ENCODE measurements around the gene DRC7. TPM values are rescaled to one million over a fixed set of nuclear protein-coding genes. Genes with fewer than 3 reads are reported as not detected.
"Not testable (repeated sequence)": the region's sequence is repeated elsewhere in the genome, so short reads cannot be mapped to it uniquely, and the experiment has no call there.

DRC7 gene
- total RNA-seq, 1 experiment from 2014 or later, result not detected

GRCh38 chr16:57658878-57659674, 35.5 kb upstream of the DRC7 start:
- DNase-seq (ENCODE audit: extremely low read depth, low read depth), result no peak

- no peak for DNase-seq (ENCODE audit: extremely low read depth, low read depth)
These were observed 33.7 kb upstream of the DRC7 start for GRCh38 chr16:57660715-57661463.

- no peak for DNase-seq (ENCODE audit: extremely low read depth, low read depth)
These were observed 33.1 kb upstream of the DRC7 start for GRCh38 chr16:57661510-57661909.

DNA sequence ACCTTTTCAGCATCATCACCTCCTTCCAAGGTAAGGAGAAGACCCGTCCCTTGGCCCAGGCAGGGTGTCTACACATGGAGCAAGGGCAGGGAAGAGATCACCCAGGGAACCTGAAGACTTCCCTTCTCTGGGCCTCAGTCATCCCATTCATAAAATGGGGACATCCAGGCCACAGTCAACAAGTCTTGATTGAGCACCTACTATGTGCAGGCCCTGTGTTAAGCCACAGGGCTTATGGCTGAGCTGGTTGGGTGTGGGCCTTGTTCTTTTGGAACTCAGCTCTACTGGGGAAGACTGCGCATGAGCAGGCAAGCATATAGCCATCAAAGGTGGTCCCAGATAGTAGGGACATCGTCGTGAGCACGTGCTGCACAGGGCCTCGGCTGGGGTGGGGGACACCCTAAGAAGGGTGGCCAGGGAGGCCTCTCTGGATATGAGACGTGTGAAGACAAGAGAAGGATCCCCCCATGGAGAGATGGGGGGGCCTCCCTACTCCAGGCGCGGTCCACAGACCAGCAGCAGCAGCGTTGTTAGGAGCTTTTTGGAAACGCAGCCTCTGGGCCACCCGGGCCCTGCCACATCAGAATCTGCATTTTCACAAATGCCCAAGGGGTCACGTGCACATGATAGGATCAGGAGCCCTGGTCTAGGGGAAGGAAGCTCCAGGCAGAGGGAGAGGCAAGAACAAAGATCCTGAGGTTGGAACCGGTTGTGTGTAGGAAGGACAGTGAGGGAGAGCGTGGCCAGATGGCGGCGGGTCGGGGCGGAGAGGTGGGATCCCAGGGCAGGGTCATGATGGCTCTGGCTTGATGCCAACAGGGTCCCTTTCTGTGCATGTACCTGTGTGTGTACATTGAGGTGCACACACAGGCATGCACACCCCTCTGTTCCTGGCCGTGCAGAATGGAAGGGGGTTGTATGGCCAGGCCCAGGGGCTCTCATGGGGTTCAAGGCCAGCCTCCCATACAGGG, 32.4 kb upstream of the DRC7 start:
- no peak for DNase-seq (ENCODE audit: extremely low read depth, low read depth)

GRCh38 chr16:57663436-57663835, 31.2 kb upstream of the DRC7 start:
- DNase-seq (ENCODE audit: extremely low read depth, low read depth), result no peak

DNA sequence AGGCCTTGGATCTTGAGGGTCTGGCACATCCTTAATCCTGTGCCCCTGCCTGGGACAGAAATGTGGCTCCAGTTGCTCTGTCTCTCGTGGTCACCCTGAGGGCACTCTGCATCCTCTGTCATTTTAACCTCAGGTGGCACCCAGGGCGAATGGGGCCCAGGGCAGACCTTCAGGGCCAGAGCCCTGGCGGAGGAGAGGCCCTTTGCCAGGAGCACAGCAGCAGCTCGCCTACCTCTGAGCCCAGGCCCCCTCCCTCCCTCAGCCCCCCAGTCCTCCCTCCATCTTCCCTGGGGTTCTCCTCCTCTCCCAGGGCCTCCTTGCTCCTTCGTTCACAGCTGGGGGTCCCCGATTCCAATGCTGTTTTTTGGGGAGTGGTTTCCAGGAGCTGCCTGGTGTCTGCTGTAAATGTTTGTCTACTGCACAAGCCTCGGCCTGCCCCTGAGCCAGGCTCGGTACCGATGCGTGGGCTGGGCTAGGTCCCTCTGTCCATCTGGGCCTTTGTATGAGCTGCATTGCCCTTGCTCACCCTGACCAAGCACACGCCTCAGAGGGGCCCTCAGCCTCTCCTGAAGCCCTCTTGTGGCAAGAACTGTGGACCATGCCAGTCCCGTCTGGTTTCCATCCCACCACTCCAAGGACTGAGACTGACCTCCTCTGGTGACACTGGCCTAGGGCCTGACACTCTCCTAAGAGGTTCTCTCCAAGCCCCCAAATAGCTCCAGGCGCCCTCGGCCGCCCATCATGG, 30.5 kb upstream of the DRC7 start:
- no peak for DNase-seq (ENCODE audit: extremely low read depth, low read depth)

DNA sequence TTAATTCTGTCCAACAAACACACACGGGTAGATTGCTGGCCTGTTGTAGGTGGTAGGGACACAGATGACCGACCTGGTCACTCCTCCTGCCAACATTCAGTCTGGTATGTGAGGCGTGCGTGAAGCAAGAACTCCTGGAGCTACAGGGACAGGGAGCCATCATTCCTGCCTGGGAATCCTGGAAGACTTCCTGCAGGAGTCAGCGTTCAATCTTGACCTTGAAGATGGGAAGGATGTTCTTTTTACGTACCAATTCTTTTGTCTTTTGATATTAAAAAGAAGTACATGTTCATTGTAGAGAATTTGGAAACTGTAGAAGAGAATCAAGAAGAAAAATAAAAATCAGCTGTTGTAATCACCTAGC, 30.0 kb upstream of the DRC7 start:
- no peak for DNase-seq (ENCODE audit: extremely low read depth, low read depth)

GRCh38 chr16:57665541-57665940, 29.1 kb upstream of the DRC7 start:
- DNase-seq (ENCODE audit: extremely low read depth, low read depth), result no peak

DNA sequence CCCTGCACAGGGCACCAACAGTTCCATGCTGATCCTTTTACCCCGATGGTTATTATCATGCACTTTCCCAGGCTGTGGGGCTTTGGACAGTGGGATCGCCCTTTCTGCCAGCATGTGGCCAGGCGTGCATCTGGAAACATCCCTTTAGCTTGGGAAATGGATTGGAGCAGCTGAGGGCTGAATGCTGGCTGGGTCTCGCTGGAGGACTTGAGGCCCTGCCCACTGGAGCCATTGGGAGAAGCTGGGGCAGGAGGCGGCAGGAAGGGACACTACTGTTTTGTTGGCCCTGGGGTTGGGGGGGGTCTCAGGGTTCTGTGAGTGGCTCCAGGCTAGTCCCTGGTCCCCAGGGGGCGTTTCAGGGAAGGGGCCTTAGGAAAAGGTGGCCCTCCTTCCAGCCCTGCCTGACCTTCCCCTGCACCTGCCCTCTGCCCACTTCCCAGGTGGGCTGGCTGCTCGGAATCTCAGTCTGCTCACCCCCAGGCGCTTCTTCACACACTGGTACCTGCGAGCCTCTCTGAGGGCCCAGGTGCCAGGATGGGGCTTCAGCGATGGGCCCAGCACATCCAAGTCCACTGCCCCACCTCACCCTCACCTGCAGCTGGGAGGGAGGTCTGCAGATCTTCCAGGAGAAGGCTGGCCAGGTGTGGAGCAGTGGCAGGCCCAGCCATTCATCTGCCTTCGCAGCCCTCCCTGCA, 28.1 kb upstream of the DRC7 start:
- DNase-seq (ENCODE audit: extremely low read depth, low read depth), result no peak

- DNase-seq (ENCODE audit: extremely low read depth, low read depth), result no peak
These were observed 27.5 kb upstream of the DRC7 start for GRCh38 chr16:57667048-57667525.

- DNase-seq (ENCODE audit: extremely low read depth, low read depth), result peak; percentile 86
These were observed 26.9 kb upstream of the DRC7 start for GRCh38 chr16:57667526-57668262.

DNA sequence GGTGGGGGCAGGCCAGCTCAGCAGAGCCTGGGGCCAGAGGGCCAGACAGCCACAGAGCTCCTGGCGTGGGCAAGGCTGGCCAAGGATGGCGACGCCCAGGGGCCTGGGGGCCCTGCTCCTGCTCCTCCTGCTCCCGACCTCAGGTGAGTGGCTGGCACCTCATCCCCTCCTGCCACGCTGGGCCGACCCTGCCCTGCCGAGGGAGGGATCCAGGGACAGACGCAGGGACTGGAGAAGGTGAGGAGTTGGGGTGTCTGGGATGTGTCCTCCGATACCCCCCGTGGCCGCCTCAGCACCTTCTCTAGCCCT, 26.4 kb upstream of the DRC7 start, which contains the start of gene ADGRG3:
Gene ADGRG3 (plus strand): TSS at position 44 of the 309 bp plus-strand sequence. CDS start 42 bp downstream, at position 86.
- DNase-seq (ENCODE audit: extremely low read depth, low read depth), result no peak

- no peak for DNase-seq (ENCODE audit: extremely low read depth, low read depth)
These were observed 25.8 kb upstream of the DRC7 start for GRCh38 chr16:57668630-57669475.

GRCh38 chr16:57669476-57670162, 25.0 kb upstream of the DRC7 start:
- DNase-seq (ENCODE audit: extremely low read depth, low read depth), result no peak

GRCh38 chr16:57670196-57670595, 24.4 kb upstream of the DRC7 start:
- no peak for DNase-seq (ENCODE audit: extremely low read depth, low read depth)

DNA sequence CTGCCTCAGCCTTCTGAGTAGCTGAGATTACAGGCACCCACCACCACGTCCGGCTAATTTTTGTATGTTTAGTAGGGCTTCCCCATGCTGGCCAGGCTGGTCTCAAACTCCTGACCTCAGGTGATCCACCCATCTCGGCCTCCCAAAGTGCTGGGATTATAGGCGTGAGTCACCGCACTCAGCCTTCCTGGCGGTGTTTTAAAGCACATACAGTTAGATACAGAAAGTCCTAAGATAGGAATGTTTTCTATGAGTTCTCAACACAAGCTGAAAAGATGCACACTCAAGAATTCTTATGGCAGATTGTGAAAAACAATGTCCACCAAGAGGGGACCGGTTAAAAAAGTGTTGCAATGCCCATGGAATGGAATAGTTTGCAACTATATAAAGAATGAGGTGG, 23.2 kb upstream of the DRC7 start:
- not testable (repeated sequence) for DNase-seq (ENCODE audit: extremely low read depth, low read depth)

DNA sequence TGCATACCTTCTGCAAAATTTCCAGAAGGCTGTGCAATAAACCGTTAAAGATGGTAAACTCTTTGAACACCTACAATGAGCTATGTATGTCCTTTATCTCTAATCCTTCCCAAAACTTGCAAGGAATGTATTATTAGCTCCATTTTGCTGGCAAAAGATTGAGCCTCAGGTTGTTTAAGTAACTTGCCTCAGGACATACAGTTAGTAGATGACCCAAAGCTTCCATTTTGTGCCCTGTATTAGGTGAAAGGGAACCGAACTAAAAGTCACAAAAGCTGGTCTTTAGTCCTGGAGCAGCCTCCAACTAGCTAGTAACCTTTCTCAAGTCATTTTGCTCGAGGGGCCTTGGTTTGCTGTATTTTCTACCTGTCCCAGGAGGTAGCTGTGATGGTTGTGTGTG, 22.2 kb upstream of the DRC7 start:
- no peak for DNase-seq (ENCODE audit: extremely low read depth, low read depth)

Measured in NCI-H460 (cell line).